Fibroblast of pulmonary artery (primary cell): Measurements from ENCODE around the gene MRO.
"Not testable (repeated sequence)": the region's sequence is repeated elsewhere in the genome, so short reads cannot be mapped to it uniquely, and the experiment has no call there.

ENCODE experiments used
- DNase-seq: peaks from one replicate; pipeline ENCODE4 v3.0.0-alpha.2; 2010; ENCODE audit warnings: low read depth
- H3K4me3 ChIP-seq: replicated peaks from 2 replicates; pipeline ENCODE4 v1.5.1; 2011; ENCODE audit warnings: low read depth, mild to moderate bottlenecking, control low read depth, low read length, moderate library complexity
- TF ChIP-seq, protein P1 (sequence below): IDR thresholded peaks from 2 replicates; pipeline ENCODE4 v1.5.1; 2011; ENCODE audit warnings: mild to moderate bottlenecking, control low read depth, low read length, inconsistent platforms; ENCODE audit errors: missing control alignments

Gene MRO

DNA sequence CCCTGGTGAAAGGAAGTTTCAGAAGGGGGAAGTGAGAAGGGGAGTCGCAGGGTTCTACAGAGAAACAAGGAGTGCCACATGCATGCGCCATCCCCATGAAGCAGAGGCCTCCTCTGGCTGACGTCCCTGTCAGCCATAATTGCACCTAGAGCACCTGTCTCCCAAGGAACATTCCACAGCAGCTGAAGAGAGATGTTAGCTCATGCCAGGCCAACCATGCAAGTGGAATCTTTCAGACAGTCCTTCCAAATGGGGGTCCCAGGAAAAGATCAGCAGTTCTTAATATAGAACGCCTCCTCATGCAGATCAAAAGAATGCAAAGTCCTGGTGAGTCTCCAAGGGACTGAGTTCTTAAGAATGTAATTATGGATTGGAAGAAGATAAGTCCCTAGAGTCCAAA is 29.6 kb downstream of the MRO start:
- no peak overlapping the region for H3K4me3 ChIP-seq
- no peak for DNase-seq
- TF ChIP-seq, protein P1, sequence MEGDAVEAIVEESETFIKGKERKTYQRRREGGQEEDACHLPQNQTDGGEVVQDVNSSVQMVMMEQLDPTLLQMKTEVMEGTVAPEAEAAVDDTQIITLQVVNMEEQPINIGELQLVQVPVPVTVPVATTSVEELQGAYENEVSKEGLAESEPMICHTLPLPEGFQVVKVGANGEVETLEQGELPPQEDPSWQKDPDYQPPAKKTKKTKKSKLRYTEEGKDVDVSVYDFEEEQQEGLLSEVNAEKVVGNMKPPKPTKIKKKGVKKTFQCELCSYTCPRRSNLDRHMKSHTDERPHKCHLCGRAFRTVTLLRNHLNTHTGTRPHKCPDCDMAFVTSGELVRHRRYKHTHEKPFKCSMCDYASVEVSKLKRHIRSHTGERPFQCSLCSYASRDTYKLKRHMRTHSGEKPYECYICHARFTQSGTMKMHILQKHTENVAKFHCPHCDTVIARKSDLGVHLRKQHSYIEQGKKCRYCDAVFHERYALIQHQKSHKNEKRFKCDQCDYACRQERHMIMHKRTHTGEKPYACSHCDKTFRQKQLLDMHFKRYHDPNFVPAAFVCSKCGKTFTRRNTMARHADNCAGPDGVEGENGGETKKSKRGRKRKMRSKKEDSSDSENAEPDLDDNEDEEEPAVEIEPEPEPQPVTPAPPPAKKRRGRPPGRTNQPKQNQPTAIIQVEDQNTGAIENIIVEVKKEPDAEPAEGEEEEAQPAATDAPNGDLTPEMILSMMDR = no peak

DNA sequence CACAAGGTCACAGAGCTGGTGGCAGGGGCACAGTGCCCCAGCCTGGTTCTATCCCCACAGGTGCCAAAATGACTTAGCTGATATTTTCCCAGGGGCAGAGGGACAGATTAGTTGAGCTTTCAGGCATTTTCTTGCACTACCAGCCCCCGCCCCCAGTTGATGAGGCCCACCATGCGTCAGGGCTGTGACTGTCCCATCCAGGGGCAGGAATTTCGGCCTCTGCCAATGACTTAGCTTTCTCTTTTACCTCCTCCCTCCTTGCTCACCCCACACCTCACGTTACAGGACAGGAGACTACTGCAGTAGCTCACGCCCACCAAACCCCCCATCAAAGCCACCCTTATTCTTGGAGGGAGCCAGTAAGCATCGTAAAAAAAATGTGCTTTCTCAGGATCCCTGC is 31.5 kb downstream of the MRO start:
- no peak overlapping the region for H3K4me3 ChIP-seq
- TF ChIP-seq, protein P1 = no peak
- DNase-seq = no peak

DNA sequence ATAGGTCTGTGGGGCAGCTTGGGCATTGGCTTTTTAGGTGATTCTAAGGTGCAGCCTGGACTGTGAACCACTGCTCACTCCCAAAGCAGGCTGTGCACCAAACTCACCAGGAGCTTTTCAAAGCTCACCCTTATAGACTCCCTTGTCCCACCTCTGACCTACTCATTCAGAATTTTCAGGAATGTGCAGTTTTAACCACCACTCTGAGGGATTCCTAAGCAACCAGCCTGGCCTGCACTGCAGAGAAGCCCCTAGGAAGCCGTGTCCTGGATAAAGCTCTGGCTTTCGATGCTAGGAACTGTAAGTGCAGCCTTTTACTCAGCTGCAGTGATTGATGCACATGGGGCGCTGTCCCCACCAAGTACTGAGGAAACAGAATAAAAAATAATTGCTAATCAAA is 33.0 kb downstream of the MRO start:
- TF ChIP-seq, protein P1 = no peak
- no peak for DNase-seq
- H3K4me3 ChIP-seq = no peak overlapping the region

DNA sequence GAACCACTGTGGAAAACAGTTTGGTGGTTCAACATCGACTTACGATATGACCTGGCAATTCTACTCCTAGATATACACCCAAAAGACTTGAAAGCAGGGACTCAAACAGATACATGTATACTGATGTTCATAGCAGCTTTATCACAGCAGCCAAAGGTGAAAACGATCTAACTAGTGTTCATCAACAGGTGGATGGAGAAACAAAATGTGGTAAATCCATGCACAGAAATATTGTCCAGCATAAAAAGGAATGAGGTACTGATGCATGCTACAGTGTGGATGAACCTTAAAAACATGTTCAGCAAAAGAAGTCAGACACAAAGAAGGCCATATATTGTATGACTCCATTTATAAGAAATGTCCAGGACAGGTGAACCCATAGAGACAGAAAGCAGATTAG is 36.3 kb downstream of the MRO start:
- H3K4me3 ChIP-seq = no peak overlapping the region
- TF ChIP-seq, protein P1 = no peak
- no peak for DNase-seq

DNA sequence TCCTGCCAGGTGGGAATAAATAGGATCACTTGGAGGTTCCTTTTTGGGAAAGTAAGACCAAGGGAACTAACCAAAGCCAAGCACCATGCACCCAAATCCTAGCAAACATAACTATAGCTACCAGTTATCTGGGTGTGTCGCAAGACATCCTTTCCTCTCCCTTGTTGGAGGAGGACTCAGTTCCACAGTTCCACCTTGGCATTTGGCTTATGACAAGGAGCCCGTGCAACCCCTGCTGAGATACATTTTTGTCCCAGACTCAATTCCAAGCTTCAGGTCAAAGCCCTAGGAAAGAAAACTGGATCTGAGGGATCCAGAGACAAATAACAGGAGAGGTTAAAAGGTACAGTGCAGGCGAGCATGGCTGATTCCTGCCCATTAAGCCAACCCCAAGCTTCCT is 40.8 kb downstream of the MRO start:
- H3K4me3 ChIP-seq = not testable (repeated sequence)

DNA sequence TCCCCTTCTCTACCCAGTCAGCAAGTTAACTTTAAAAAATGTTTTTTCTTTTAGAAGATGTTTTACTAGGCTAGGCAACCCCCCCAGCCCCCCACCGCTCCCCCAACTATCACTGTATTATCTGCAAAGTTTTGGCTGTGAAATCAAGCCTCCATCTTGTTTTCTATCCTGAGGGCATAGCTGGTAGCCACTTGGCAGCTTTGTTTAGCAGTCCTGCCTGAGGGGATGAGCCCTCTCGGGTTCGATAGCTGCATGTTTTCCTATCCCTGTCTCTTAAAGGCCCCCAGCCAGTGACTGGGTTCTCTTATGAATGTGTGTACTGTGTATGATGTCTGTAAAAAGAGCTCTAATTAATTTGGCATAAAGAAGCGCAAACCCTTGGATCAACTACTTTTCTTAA is 43.4 kb downstream of the MRO start:
- H3K4me3 ChIP-seq = no peak overlapping the region
- DNase-seq = no peak
- TF ChIP-seq, protein P1 = no peak

More for the DNA sequence above, 40.8 kb downstream of the MRO start:
- DNase-seq = not testable (repeated sequence)

DNA sequence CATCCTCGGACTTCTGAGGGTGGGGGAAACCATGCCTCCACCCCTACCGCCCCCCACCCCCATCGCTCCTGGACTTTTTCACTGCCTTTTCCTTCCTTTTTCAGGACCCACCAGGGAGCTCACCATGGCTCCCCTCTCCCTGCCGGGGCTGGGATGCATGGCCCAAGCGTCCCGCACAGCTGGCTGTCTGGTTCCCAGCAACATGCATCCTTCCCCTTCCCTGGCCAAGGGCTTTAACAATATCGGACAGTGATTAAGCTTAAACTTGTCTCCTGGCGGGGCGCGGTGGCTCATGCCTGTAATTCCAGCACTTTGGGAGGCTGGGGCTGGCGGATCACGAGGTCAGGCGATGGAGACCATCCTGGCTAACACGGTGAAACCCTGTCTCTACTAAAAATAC is 44.1 kb downstream of the MRO start:
- no peak overlapping the region for H3K4me3 ChIP-seq
- TF ChIP-seq, protein P1 = no peak
- no peak for DNase-seq

DNA sequence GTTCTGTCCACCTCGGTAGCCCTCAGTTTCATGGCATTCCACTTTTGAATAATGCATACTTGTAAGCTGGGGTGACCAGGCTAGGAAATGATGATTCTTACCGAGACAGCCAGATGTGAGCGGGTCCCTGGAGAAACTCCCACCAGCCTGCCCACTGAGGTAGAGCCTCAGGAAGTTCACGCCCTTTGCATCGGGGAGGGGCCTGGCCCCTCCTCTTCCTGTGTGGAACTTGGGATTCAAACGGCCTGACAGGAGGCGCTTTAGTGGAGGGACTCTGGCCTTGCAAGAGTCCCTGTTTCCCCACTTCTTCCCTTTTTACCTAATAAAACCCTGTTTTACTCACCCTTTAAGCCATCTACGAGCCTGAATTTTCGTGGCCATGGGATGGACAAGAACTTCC is 44.6 kb downstream of the MRO start:
- TF ChIP-seq, protein P1 = no peak
- no peak overlapping the region for H3K4me3 ChIP-seq
- DNase-seq = no peak
